ENCODE data around the gene CDH11. TPM values are rescaled to one million over a fixed set of nuclear protein-coding genes. Genes with fewer than 3 reads are reported as not detected.

CDH11 gene
- total and polyA plus RNA-seq, 10 of the 15 experiments (the other 5 are each of a cell fraction or from before 2014, with no cell fraction given): 0.31 to 9.7 (median 0.87) TPM

GRCh38 chr16:65118871-65119270 is 3.0 kb downstream of the CDH11 start:
- in situ Hi-C loops (cut with MboI) (loop anchor here (5.0 to 25.0 kb wide), 2 partner anchors 1032 to 1757 kb away; no protein-coding TSS in a partner anchor), intact Hi-C loops (cut with micrococcal nuclease; ENCODE audit: unreplicated experiment) (loop anchor here (5.0 to 10.0 kb wide), 2 partner anchors 224 to 1032 kb away; no protein-coding TSS in a partner anchor)
- H2AFZ ChIP-seq (ENCODE audit: control insufficient read depth, low read depth, low read length): no peak overlapping the region
- no peaks in the 10 kb centered on the region; a peak in 2 of 4 replicates for H3K27me3 ChIP-seq (replicated peaks in 1 of 2; ENCODE audit: control insufficient read depth in 2 of 2, insufficient read depth in 2 of 2, low read length in 1 of 2)
- BruUV-seq (replicated peaks): no TSS peak
- no peaks in the 10 kb centered on the region; the same call in 2 of the 3 replicates for H3K9me3 ChIP-seq (replicated peaks; ENCODE audit: control insufficient read depth, insufficient read depth, low read length)
- ChIA-PET POLR2A (no interaction called here), RAD21 (ENCODE audit: unreplicated experiment) (no interaction called here), CTCF (interaction anchor here (0.6 kb wide), 1 partner anchor 103 kb away, joined by 4 read pairs; no protein-coding TSS in a partner anchor), SMC1A (ENCODE audit: uncharacterized antibody, unreplicated experiment) (no interaction called here)
- no peak overlapping the region for H3K27ac ChIP-seq (ENCODE audit: control insufficient read depth, insufficient read depth)
- H3K4me1 ChIP-seq (ENCODE audit: control insufficient read depth, insufficient read depth, low read length): no peaks in the 10 kb centered on the region
- TF ChIP-seq RB1 (IDR thresholded peaks at IDR 0.05; ENCODE audit: borderline replicate concordance) (no peak), ATF7 (IDR thresholded peaks at IDR 0.05; ENCODE audit: low read depth) (no peak), E2F4 (IDR thresholded peaks at IDR 0.05; ENCODE audit: low read depth, low read length) (no peak), MEF2B (IDR thresholded peaks at IDR 0.05; ENCODE audit: partially characterized antibody, poor library complexity, severe bottlenecking) (no peak), ZBTB4 (CRISPR knock-in tag; IDR thresholded peaks at IDR 0.05) (no peak), POLR2A (IDR thresholded peaks at IDR 0.05; ENCODE audit: low read depth, low read length) (no peak), SP1 (IDR thresholded peaks at IDR 0.05; ENCODE audit: low read depth, low read length) (no peak), TARDBP (IDR thresholded peaks at IDR 0.05; ENCODE audit: borderline replicate concordance) (no peak), MYB (IDR thresholded peaks at IDR 0.05; ENCODE audit: borderline replicate concordance, low read depth, low read length) (no peak), BHLHE40 (IDR thresholded peaks at IDR 0.05; ENCODE audit: borderline replicate concordance in 1 of 2, low read depth in 2 of 2, low read length in 1 of 2) (no peak)
- DNase-seq (ENCODE audit: low read depth, low spot score): no peak
- H3K4me3 ChIP-seq: no peak overlapping the region
- 13% methylated on average over 5 of the region's 5 CpGs for WGBS (ENCODE audit: insufficient coverage, insufficient replicate concordance, low lambda C conversion rate, missing lambda C conversion rate)
- no peaks in the 10 kb centered on the region for H4K20me1 ChIP-seq (ENCODE audit: control insufficient read depth, insufficient read depth)
- FAIRE-seq: no peak
- ATAC-seq: no peak
- H3K4me2 ChIP-seq (ENCODE audit: control insufficient read depth, insufficient read depth): no peak overlapping the region
- H3K79me2 ChIP-seq (ENCODE audit: control insufficient read depth, insufficient read depth, low read length): no peaks in the 10 kb centered on the region
- no peak overlapping the region for H3K9ac ChIP-seq (ENCODE audit: control insufficient read depth, insufficient read depth, low read length)
- H3K36me3 ChIP-seq (ENCODE audit: control insufficient read depth in 2 of 2, insufficient read depth in 2 of 2, low read length in 1 of 2): no peaks in the 10 kb centered on the region

Data from GM12878 (cell line).